Erythroblast (primary cell): ENCODE measurements around the gene PHOX2A.

Experiments used
- GATA1 ChIP-seq: IDR thresholded peaks from 2 replicates; pipeline ENCODE4 v1.6.1; 2011; ENCODE audit warnings: low read depth, mild to moderate bottlenecking, control low read depth, low read length, moderate library complexity
- POLR2A ChIP-seq: IDR thresholded peaks from 2 replicates; pipeline ENCODE4 v1.6.1; 2011; ENCODE audit warnings: mild to moderate bottlenecking, low read length

DNA sequence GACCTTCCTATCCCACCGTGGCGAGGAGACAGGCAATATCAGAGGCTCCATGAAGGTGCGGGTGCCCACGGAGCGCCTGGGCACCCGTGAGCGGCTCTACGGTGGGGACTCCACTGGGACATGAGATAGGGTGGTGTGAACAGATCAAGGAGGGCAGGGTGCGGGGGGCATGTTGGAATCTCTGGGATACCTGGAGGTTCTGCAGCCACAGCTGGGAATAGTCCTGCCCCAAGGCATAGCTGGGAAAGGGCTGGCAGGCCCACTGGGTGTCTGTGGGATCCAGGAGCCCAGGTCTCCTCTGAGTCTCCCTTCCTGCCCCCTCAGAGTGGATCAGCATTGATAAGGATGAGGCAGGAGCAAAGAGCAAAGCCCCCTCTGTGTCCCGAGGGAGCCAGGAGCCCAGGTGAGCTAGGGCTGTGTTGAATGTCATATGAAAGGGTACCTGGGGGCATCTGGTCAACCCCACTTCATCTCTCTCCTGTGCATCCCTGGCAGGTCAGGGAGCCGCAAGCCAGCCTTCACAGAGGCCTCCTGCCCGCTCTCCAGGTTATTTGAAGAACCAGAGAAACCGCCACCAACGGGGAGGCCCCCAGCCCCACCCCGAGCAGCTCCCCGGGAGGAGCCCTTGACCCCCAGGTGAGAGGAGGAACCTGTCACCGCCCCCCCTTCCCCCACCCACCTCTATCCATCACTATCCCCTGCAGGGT is 8.5 kb downstream of the PHOX2A start:
- TF ChIP-seq POLR2A (no peak), GATA1 (no peak)
